ENCODE results near the gene SCART1.
"Not testable (repeated sequence)": the region's sequence is repeated elsewhere in the genome, so short reads cannot be mapped to it uniquely, and the experiment has no call there.

Gene SCART1

GRCh38 chr10:133422807-133423771, 30.7 kb upstream of the SCART1 start:
- Mint-ChIP-seq H3K27me3 (no peaks in the 10 kb centered on the region), H3K9me3 (no peaks in the 10 kb centered on the region), H3K27ac (peak overlapping the region; percentile 23), H3K36me3 (peaks cover 2% of the 10 kb centered on the region), H3K4me1 (no peaks in the 10 kb centered on the region), H3K4me3 (peak overlapping the region; percentile 36)

- not testable (repeated sequence) for H3K9me3 Mint-ChIP-seq, H3K36me3 Mint-ChIP-seq, H3K27me3 Mint-ChIP-seq, H3K4me3 Mint-ChIP-seq, H3K27ac Mint-ChIP-seq, H3K4me1 Mint-ChIP-seq
These were observed 29.6 kb upstream of the SCART1 start for GRCh38 chr10:133424102-133424501.

- not testable (repeated sequence) for H3K27ac Mint-ChIP-seq, H3K9me3 Mint-ChIP-seq, H3K4me1 Mint-ChIP-seq, H3K27me3 Mint-ChIP-seq, H3K36me3 Mint-ChIP-seq
- peak within 1 kb of the TSS; percentile 36 for H3K4me3 Mint-ChIP-seq
These were observed 29.1 kb upstream of the SCART1 start, which contains the start of gene SPRN for GRCh38 chr10:133424601-133425000. SPRN (minus strand) TSS chr10:133424625; CDS start chr10:133423681, 944 bp downstream.

GRCh38 chr10:133429571-133429970, 24.2 kb upstream of the SCART1 start:
- not testable (repeated sequence) for H3K4me1 Mint-ChIP-seq, H3K9me3 Mint-ChIP-seq, H3K27me3 Mint-ChIP-seq, H3K4me3 Mint-ChIP-seq, H3K36me3 Mint-ChIP-seq, H3K27ac Mint-ChIP-seq

GRCh38 chr10:133431888-133432613, 21.7 kb upstream of the SCART1 start:
- not testable (repeated sequence) for H3K4me3 Mint-ChIP-seq, H3K9me3 Mint-ChIP-seq, H3K4me1 Mint-ChIP-seq, H3K27ac Mint-ChIP-seq, H3K36me3 Mint-ChIP-seq, H3K27me3 Mint-ChIP-seq

GRCh38 chr10:133432789-133433188, 21.0 kb upstream of the SCART1 start:
- H3K4me1 Mint-ChIP-seq, H3K27me3 Mint-ChIP-seq, H3K27ac Mint-ChIP-seq, H3K9me3 Mint-ChIP-seq, H3K4me3 Mint-ChIP-seq, H3K36me3 Mint-ChIP-seq: not testable (repeated sequence)

GRCh38 chr10:133438711-133439273, 15.0 kb upstream of the SCART1 start:
- Mint-ChIP-seq H3K4me3 (no peak overlapping the region), H3K9me3 (no peaks in the 10 kb centered on the region), H3K36me3 (peaks cover 3% of the 10 kb centered on the region), H3K27me3 (peaks cover 8% of the 10 kb centered on the region), H3K4me1 (peaks cover 7% of the 10 kb centered on the region), H3K27ac (no peak overlapping the region)

GRCh38 chr10:133439517-133440461, 14.0 kb upstream of the SCART1 start:
- peaks cover 8% of the 10 kb centered on the region for H3K27me3 Mint-ChIP-seq
- no peak overlapping the region for H3K4me3 Mint-ChIP-seq
- H3K27ac Mint-ChIP-seq = no peak overlapping the region
- peaks cover 3% of the 10 kb centered on the region for H3K36me3 Mint-ChIP-seq
- peaks cover 7% of the 10 kb centered on the region for H3K4me1 Mint-ChIP-seq
- no peaks in the 10 kb centered on the region for H3K9me3 Mint-ChIP-seq

- no peak overlapping the region for H3K27ac Mint-ChIP-seq
- peaks cover 2% of the 10 kb centered on the region for H3K36me3 Mint-ChIP-seq
These were observed 13.0 kb upstream of the SCART1 start for GRCh38 chr10:133440633-133441285.

GRCh38 chr10:133441356-133441755, 12.4 kb upstream of the SCART1 start:
- H3K36me3 Mint-ChIP-seq, H3K4me3 Mint-ChIP-seq, H3K4me1 Mint-ChIP-seq, H3K27ac Mint-ChIP-seq, H3K9me3 Mint-ChIP-seq, H3K27me3 Mint-ChIP-seq: not testable (repeated sequence)

More at GRCh38 chr10:133440633-133441285, 13.0 kb upstream of the SCART1 start:
- no peak overlapping the region for H3K4me3 Mint-ChIP-seq
- H3K4me1 Mint-ChIP-seq = peaks cover 7% of the 10 kb centered on the region
- no peaks in the 10 kb centered on the region for H3K9me3 Mint-ChIP-seq
- peaks cover 7% of the 10 kb centered on the region for H3K27me3 Mint-ChIP-seq

- no peak overlapping the region for H3K27ac Mint-ChIP-seq
- H3K4me1 Mint-ChIP-seq = peaks cover 7% of the 10 kb centered on the region
- H3K9me3 Mint-ChIP-seq = peaks cover 3% of the 10 kb centered on the region
- H3K36me3 Mint-ChIP-seq = peaks cover 3% of the 10 kb centered on the region
- H3K27me3 Mint-ChIP-seq = peaks cover 6% of the 10 kb centered on the region
- H3K4me3 Mint-ChIP-seq = no peak overlapping the region
These were observed 12.0 kb upstream of the SCART1 start for GRCh38 chr10:133441780-133442179.

GRCh38 chr10:133442191-133442966, 11.4 kb upstream of the SCART1 start:
- no peak overlapping the region for H3K4me3 Mint-ChIP-seq
- peaks cover 8% of the 10 kb centered on the region for H3K9me3 Mint-ChIP-seq
- peaks cover 6% of the 10 kb centered on the region for H3K36me3 Mint-ChIP-seq
- no peak overlapping the region for H3K27ac Mint-ChIP-seq
- peaks cover 6% of the 10 kb centered on the region for H3K27me3 Mint-ChIP-seq
- peaks cover 7% of the 10 kb centered on the region for H3K4me1 Mint-ChIP-seq

GRCh38 chr10:133442967-133443924, 10.5 kb upstream of the SCART1 start:
- H3K9me3 Mint-ChIP-seq = peaks cover 15% of the 10 kb centered on the region
- H3K4me3 Mint-ChIP-seq = no peak overlapping the region
- peaks cover 14% of the 10 kb centered on the region for H3K36me3 Mint-ChIP-seq
- H3K27me3 Mint-ChIP-seq = peaks cover 6% of the 10 kb centered on the region
- H3K4me1 Mint-ChIP-seq = peaks cover 7% of the 10 kb centered on the region
- no peak overlapping the region for H3K27ac Mint-ChIP-seq

All from activated naive CD4-positive, alpha-beta T cell treated with anti-CD3 and anti-CD28 coated beads, Interleukin-2, amount 50 U/mL, for 24 hours (primary cell).